Limb (tissue), 2 donors: ENCODE data around the gene ANKRD33B.
"Not testable (repeated sequence)": the region's sequence is repeated elsewhere in the genome, so short reads cannot be mapped to it uniquely, and the experiment has no call there.

Experiments
- DNase-seq, 2 donors: peaks; one replicate each; pipeline ENCODE4 v3.0.0-alpha.2; 2016; ENCODE audit errors: extremely low spot score in 2 of 2

ANKRD33B gene

DNA sequence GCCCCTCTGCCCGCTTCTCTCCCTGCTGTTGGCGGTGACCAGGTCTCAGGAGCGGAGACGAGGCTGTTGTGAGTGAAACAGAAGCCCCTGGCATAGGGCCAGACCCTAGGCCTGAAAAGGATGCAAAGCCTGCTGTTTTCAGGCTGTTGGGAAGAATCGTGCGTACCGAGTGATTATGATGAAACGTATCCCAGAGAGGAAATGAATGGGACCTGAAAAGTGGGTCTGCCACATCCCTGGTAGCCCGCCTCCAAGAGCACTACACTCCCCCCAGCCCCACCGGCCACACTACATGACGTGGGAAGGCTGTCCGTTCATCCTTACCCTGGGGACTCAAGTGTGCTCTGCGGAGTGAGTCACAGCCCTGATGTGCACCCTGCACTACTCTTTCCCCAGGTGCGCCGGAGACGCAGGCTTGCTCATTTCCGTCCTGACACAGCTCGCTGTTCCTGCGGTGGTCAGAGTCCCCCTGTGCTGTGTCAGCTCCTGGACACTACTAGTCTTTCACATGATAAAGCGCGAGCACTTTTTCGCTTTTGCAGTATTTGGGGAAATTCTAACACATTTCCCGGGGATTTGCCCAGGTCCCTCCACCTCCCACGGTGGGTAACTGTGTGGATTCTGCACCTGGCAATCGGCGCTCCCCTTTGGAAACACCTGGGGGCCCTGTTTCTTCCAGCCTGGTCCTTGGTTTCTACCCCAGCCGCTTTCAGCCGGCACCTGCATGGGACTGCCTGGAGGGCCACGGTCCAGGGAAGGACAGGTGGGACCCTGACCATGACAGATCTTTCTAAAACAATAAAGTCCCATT, 91.5 kb downstream of the ANKRD33B start:
- DNase-seq: no peak

DNA sequence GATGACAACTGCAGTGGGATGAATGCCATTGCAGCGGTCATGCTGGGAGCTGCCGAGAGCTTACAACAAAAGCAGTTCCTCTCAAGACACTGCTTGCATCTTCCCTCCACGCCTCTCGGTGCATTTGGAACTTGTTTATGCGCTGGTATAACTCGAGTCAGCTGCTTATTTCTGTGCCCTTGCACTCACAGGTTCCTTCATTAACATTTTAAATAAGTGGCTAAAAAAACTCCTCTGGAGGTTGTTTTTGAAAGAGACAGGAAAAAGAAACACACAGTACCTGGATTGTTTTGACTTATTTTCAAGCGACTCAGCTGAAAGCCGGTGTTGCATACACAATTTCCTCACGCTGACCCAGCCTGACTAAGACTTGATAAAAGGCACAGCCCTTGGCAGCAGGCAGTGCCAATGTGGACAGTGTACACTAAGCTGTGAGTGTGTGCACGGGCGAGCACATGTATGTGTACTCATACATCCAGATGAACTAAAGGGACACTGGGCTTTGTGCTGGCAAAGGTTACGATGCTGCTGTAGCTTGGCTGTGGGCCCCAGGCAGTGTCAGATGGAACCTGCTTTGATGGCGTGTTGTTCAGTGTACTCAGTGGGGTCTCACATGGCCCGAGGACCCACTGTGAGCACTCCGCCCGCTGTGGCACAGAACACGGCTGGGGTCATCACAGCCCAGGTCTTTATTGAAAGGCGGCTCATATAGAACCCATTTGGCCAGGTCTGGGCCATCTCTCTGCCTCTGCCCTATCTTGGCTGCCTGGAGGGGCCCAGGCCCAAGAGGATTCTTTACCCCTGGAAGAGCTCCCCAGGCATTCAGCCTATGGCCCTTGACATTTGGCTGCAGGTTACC, 92.3 kb downstream of the ANKRD33B start:
- no peak for DNase-seq

DNA sequence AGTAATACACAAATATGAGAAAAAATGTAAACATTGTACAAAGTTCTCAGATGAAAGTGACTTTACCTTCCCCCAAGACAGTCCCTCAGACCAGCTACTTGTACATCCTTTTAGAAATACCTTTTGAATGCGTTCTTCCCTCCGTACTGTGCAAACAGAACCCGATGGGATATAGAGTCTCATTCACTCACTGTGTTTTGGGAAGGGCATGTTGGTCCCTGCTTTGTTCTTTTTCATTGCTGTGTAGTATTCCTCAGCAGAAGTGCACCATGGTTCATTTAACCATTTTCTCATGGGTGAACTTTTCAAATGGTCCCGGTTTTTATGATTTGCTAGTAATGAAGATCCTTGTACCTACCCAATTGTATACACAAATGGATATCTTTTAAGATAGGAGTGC, 94.4 kb downstream of the ANKRD33B start:
- no peak for DNase-seq

DNA sequence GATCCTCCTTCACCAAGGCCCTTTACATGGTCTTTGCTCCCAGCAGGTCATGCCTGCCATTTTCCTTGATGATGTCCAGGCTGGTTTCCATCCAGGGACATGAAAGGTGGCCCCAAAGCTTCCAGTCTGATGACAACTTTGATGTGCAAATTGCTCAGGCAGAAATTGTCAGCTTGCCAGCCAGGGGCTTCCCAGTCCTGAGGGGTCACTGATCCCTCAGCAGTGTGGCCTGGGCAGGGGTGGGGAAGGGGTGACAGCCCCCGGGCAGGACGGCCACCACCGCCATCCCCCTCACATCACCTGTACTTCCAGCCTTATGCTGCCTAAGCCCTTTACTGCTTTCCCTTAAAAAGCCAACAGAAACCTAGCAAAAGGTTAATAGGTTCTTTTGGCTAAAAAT, 96.3 kb downstream of the ANKRD33B start:
- no peak for DNase-seq

DNA sequence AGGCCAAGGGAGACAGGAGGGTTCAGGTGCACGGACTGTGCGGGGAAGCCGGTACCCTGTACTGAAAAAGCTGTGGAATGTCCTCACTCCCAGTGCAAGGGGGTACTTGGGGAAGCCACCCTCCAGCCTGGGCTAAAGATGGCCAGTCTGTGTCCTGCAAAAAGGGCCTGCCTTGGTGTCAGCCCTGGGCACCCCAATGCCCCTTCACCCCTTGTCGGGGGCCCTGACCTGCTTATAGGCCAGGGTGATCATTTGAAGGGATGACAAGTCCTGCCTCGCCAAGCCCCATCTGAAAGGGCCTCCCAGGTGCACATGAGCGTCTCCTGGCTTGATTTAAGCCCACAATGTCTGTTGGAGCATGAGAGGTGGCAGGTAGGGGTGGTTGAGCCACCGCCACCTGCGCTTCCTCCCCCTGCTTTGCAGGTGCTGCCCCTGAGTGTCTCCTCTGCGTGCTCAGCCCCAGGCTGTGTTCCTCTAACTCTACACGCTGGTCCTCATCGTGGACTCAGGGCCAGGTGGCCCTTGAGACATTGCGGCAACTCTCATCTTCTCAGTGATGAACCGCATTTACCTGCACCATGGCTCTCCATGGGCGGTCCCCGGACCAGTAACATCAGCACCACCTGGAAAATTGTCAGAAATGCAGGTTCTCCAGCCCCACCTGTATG, 97.0 kb downstream of the ANKRD33B start:
- no peak for DNase-seq

DNA sequence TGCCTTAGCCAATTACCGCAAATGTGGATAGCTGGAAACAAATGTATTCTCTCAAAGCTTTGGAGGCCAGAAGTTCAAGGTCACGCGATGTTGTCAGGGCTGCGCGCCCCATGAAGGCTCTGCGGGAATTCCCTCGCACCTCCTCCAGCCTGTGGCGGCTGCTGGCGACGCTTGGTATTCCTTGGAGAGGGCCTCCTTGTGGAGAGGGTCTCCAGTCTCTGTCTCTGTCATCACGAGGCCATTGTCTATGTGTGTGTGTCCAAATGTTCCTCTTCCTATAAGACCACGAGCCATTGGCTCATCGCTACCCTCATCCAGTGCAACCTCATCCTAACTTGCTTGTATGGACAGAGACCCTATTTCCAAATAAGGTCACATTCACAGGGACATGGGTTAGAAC, 97.5 kb downstream of the ANKRD33B start:
- DNase-seq: no peak

DNA sequence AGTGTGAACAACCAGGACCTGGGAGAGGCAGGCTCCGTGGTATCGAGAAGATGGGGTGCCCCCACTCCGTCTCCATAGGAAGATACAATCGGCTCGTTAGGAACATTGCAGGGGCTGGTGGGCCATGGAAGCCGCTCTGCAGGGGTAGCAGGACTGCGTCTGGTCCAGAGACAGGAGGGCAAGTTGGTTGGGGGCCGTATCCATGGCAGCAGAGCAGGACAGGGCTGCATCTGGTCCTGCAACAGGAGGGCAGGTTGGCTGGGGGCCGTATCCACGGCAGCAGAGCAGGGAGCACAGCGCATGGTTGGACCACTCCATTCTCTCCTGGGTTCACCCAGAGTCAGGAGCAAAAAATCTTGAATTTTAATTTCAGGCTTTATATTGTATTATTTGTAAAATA, 98.2 kb downstream of the ANKRD33B start:
- no peak for DNase-seq

DNA sequence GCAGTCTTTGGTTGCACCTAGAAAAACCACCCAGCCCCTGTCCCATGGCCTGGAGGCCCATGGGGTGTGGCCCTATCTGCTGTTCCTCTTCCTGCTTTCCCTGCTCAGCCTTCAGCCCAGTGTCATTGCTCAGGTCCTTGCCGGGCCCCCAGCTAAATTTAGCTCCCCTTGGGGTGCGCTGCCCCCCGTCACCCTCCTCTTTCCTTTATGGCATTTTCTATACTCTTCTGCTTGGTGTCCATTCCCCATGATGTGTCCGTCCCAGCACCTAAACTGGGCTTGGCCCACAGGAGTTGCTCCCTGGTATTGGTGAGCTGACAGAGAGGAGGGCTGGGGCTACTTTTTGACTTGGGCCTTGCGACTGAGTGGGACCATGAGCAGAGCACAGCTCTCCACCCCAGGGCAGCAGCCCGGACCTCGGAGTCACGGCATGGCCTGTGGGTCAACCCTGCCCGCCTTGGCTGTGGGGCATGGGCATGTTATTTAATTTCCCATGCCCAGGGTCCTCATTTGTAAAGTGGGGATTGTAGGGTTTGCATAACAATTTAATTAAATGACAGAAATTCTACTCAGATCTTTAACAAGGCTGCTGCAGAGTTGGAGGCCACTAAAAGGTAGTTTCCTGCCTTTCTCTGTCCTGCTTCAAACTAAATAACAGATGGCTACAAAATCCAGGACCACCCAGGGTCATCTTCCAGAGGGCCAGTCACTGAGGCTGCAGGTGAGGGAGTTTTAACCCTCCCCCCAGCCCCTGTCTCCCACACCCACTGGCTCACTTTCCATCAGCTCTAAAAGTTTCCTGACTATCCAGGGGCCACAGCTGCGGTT, 99.0 kb downstream of the ANKRD33B start:
- no peak for DNase-seq

DNA sequence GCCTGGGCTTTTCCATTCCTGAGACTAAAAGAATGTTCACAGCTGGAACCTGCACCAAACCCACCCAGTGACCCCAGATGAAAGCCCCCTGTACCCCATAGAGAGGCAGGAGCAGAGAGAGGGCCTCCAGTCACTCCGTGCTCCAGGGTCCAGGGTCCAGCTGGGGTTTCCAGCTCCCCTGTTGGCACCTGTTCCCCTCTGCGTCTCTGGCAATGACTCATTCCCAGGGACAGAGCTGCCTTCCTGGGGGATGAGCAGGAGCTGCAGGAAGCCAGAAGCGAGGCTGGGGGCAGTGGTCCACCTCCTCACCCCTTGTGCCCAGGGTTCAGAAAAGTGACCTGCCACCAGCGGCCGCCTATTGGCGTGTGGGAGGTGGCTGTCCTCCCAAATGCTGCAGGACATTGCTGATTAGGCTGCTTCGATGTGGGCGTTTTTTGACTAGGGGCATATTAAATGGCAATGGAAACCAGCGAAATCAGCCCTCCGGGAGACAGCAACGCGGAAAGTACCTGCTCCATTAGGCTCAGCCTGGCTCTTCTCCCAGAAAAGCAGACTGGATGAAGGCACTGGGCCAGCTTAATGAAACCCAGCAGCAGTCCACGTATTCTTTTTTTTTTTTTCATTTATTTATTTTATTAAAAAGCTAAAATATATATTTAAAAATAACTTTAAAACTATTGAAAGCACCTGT, 99.8 kb downstream of the ANKRD33B start:
- peak; percentile 24 to 57 for DNase-seq

DNA sequence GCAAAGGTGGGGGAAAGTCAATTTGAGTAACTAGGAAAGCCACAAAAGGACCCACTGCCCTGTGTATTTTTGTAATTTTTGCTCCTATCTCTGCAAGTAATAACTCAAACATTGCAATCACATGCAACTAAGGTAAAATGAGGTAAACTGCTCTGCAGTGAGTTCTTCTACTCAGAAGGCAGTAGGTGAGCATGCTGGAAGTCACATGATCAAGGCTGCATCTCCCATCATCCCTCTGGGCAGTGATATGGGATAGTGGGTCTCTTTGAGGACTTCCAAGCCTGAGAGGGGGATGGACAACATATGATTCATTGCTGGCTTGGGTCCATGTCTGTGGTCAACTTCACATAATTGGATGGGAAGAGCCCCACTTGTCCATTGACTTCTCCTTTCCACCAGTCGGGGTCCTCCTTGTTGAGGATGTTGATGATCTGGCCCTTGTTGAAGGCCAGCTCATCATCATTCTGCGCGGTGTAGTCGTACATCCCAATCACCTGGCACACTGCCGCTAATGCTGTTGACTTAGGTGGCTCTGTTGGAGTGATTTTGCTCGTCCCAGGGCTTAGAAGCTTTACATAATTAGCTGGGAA, 100.4 kb downstream of the ANKRD33B start:
- DNase-seq: not testable (repeated sequence)

DNA sequence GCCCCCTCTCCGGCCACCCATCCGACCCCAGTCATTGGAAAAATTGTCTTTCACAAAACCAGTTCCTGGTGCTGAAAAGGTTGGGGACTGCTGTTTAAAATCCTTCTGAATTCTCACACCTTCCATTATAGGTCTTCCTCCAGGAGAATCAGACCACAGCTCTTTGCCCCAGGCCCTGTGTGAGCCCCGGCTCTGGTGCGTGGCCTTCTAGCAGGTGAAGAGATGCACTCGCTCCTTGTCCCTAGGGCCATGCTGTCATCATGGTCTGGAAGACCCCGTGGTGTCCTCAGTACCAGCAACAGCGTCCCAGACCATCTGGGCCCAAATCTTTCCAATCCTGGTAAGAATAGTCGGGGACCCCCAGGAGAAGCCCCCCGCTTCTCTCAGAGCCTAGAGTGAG, 101.9 kb downstream of the ANKRD33B start:
- DNase-seq: no peak

DNA sequence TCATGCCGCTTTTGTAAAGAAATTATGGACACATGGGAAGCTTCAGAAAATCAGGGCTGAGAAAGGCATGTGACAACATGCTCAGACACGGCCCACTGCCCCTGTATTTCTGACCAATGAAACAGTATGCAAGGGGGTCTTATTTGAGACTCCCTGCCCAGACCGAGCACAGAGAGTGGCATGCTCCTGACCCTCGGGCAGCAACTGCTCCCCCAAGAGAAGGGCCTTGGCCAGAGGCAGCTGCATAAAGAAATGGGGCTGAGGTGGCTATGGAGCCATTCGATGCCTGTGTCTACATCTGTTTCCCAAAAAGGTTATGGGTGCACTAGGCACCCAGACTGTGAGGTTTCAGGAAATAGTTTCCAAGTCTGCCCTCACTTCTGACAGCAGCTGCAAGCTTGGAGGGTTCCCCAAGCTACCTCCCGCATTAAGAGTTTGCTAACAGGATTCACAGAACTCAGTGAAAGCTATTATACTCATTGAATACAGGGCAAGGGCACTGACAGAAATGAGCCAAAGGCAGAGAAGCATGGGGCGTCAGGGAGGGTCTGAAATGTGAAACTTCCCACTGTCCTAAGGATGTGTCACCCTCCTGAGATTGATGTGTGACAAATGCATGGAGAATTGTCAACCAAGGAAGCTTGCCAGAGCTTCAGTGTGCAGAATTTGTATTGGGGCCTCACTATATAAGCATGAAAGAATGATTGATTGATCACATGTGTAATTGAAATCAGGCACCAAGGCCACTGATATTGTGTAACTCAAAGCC, 102.8 kb downstream of the ANKRD33B start:
- DNase-seq: no peak

DNA sequence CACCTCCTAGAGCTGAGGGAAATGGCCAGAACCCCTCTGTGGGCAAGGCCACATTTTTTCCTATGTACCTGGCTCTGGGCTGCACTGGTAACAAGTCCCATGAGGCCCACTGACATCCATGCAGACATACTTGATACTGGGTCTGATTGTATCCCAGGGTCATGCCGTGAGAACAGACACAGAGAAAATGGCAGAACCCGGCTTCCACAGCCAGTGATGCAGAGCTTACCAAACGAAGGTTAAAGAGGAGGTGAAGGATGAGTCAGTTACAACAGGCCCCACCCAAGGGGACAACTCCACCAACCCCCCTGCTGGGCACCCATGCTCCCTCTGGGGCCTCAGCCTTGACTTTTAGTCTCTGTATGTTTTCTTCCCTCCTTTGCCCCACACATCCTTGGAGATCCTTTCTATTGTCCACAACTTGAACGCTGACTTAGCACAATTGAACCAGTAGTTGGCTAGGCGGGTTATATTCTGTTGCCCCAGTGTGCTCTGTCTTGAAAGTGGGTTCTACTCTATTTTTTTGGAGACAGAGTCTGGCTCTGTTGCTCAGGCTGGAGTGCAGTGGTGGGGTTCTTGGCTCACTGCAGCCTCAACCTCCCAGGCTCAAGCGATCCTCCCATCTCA, 103.7 kb downstream of the ANKRD33B start:
- DNase-seq: no peak

DNA sequence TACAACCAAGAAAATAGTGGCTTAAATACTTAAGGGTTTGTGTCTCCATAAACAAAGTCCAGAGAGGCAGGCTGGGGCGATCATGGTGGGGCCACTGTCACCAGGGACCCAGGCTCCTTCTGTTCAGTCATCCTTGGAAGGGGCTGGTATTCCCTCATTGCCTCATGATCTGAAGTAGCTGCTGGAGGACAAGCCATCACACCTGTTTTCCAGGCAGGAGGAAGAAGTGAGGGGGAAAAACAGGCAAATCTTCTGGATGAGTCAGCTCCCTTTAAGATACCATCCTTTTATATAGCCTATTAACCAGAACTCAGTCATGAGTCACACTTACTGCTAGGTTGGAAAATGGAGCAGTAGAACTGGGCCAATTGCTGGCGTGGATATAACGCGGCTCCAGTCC, 104.8 kb downstream of the ANKRD33B start:
- no peak for DNase-seq

DNA sequence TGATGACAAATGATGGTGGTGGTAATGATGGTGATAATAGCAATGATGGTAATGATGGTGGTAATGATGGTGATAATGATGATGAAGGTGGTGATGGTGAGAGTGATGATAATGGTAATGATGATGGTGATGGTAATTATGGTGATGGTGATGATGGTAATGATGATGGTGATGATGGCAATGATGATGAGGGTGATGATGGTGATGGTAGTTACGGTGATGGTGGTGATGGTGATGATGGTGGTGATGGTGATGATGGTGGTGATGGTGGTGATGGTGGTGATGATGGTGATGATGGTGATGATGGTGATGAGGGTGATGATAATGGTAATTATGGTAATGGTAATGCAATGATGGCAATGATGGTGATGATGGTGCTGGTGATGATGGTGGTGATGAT, 106.1 kb downstream of the ANKRD33B start:
- DNase-seq: no peak

DNA sequence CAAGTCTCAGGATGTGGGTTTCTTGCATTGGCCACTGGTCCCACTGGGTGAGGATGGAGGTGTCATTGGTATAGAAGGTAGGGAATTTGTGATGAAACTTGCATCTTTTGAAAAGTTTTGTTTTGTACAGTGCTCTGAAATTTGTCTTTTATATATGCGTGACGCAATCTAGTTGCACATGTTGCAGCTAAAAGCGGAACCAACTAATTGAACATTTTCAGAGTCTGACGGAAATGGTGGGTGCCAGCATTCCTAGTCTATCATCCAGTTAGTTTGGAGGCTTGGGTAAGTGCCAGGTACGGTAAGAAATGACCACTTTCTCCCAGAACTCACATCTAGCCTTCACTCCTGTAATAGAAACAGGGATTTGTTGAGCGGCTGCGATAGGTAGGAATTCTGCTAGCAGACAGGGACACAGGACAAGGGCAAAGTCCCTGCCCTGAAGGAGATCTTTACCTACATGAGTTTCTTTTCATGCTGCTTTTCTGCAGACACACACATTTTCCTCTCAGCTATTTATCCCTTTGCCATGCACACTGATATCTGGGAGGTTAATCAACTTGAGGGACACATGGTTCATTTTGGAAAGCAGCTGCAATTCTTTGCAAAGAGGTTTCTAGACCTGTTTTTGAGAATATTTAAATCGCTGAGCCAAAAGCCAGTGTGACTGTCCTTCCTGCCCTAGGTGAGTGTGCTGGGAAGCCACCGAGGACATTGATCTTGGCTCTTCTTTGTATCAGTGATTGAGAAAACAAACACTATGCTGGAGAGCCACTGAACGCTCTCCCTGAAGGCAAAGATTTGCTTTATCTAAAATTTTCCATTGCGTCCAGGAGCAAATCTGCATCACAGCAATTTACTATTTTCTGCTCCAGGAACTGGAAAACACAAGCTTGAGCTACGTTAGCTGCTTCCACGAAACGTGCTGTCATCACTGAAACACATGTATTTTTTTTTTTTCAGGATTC, 107.5 kb downstream of the ANKRD33B start:
- DNase-seq: no peak

DNA sequence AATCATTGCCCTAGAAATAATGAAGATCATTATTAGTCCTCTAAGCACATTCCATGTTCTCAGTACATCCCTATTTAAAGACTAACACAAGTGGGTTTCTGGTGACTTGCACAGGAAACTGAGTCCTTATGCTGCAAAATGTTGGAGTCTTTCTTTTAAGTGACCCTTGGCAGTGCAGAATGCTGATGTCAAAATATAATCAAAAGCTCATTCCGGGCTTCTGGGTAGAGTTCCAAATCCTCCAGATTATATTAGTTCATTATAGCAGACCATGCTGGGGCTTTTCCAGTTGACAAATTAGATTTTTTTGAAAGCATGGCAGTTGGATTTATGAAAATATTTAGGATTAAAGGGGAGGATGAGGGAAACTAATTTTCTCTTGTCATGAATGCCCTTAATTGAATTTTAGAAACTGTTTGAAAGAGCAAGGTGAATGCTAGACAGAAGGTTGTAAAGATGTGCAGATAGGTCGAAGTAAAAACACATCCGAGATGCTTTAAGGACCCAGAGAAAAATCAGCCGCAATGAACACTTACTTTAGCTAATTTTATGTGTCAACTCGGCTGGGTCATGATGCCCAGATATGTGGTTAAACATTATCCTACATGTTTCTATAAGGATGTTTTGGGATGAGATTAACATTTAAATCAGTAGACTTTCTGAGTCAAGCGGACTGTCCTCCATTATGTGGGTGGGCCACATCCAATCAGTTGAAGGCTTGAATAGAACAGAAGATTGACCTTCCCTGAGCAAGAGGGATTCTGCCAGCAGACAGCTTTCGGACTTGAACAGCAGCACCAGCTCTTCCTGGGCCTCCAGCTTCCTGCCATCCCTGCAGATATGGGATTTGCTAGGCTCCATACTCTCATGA, 108.5 kb downstream of the ANKRD33B start:
- no peak for DNase-seq
